GM23338 (cell line): Measurements from ENCODE around the gene INSL3. TPM values are rescaled to one million over a fixed set of nuclear protein-coding genes. Genes with fewer than 3 reads are reported as not detected.

Experiments used
- ATAC-seq: fragments of 200-7000 bp; cut with Tn5 transposase; 3 replicates; pipeline ENCODE4 v1.9.1; 2020
- DNase-seq: peaks from one replicate; pipeline ENCODE4 v3.0.0-alpha.2; 2015; ENCODE audit warnings: low spot score
- H2AFZ ChIP-seq: fragments of 200-600 bp; sonication (generic); 2 replicates; pipeline ENCODE4 v1.8.0; 2016; ENCODE audit warnings: antibody characterized with exemption, mild to moderate bottlenecking, moderate library complexity
- H3F3A ChIP-seq: fragments of 200-600 bp; sonication (generic); replicated peaks from 2 replicates; pipeline ENCODE4 v1.8.0; 2017; ENCODE audit warnings: antibody characterized with exemption, mixed run types, low read depth
- H3K27ac ChIP-seq: fragments of 200-600 bp; sonication (generic); 2 replicates; pipeline ENCODE4 v1.6.1; 2016; ENCODE audit warnings: low read depth
- H3K27me3 ChIP-seq: fragments of 200-600 bp; sonication (generic); 2 replicates; pipeline ENCODE4 v1.8.0; 2016; ENCODE audit warnings: mild to moderate bottlenecking, mixed run types, moderate library complexity; ENCODE audit not compliant: insufficient read depth
- H3K36me3 ChIP-seq: fragments of 200-600 bp; sonication (generic); 2 replicates; pipeline ENCODE4 v1.8.0; 2016; ENCODE audit warnings: mild to moderate bottlenecking; ENCODE audit not compliant: insufficient read depth
- H3K4me1 ChIP-seq: fragments of 200-600 bp; sonication (generic); 2 replicates; pipeline ENCODE4 v1.8.0; 2016; ENCODE audit warnings: mild to moderate bottlenecking, moderate library complexity; ENCODE audit not compliant: insufficient read depth
- H3K4me2 ChIP-seq: fragments of 200-600 bp; sonication (generic); 2 replicates; pipeline ENCODE4 v1.7.1; 2017; ENCODE audit warnings: mixed run types
- H3K4me3 ChIP-seq: fragments of 200-600 bp; sonication (generic); 2 replicates; pipeline ENCODE4 v1.6.1; 2016; ENCODE audit warnings: mixed run types
- H3K79me2 ChIP-seq: fragments of 200-600 bp; sonication (generic); replicated peaks from 2 replicates; pipeline ENCODE4 v1.8.0; 2017; ENCODE audit warnings: mild to moderate bottlenecking; ENCODE audit not compliant: insufficient read depth
- H3K9me2 ChIP-seq: fragments of 200-600 bp; sonication (generic); 2 replicates; pipeline ENCODE4 v1.8.0; 2017; ENCODE audit not compliant: insufficient read depth
- H4K20me1 ChIP-seq: fragments of 200-600 bp; sonication (generic); replicated peaks from 2 replicates; pipeline ENCODE4 v1.8.0; 2017; ENCODE audit warnings: mild to moderate bottlenecking; ENCODE audit not compliant: insufficient read depth
- H3K27ac Mint-ChIP-seq: 2 replicates; pipeline ENCODE4 v1.8.0; 2020; ENCODE audit warnings: inconsistent platforms, mild to moderate bottlenecking, moderate library complexity, mixed read lengths
- H3K27me3 Mint-ChIP-seq: 3 replicates; pipeline ENCODE4 v1.8.0; 2022; ENCODE audit warnings: low read depth, mild to moderate bottlenecking, moderate library complexity, mixed read lengths, inconsistent platforms; ENCODE audit not compliant: insufficient read depth, poor library complexity
- H3K36me3 Mint-ChIP-seq: 3 replicates; pipeline ENCODE4 v1.8.0; 2021; ENCODE audit warnings: low read depth, mild to moderate bottlenecking, inconsistent platforms, moderate library complexity, mixed read lengths
- H3K4me1 Mint-ChIP-seq: 3 replicates; pipeline ENCODE4 v1.8.0; 2020; ENCODE audit warnings: mild to moderate bottlenecking, inconsistent platforms, mixed read lengths
- H3K4me3 Mint-ChIP-seq: 3 replicates; pipeline ENCODE4 v1.8.0; 2021; ENCODE audit warnings: moderate library complexity, mild to moderate bottlenecking, inconsistent platforms, mixed read lengths
- H3K9me3 Mint-ChIP-seq: 3 replicates; pipeline ENCODE4 v1.8.0; 2020; ENCODE audit warnings: moderate library complexity, mild to moderate bottlenecking, inconsistent platforms, mixed read lengths
- CREB1 ChIP-seq: fragments of 250-450 bp; sonication (Bioruptor Pico); IDR thresholded peaks from 2 replicates; pipeline ENCODE4 v1.5.0; 2020; ENCODE audit warnings: low read depth, mild to moderate bottlenecking, moderate library complexity
- EZH2phosphoT487 ChIP-seq: fragments of 200-600 bp; sonication (generic); IDR thresholded peaks from one replicate; pipeline ENCODE4 v1.8.1; 2018; ENCODE audit warnings: antibody characterized with exemption; ENCODE audit not compliant: unreplicated experiment
- NANOG ChIP-seq: IDR thresholded peaks from 2 replicates; pipeline ENCODE4 v1.6.1; 2016; ENCODE audit warnings: antibody characterized with exemption, borderline replicate concordance
- STAT1 ChIP-seq: IDR thresholded peaks from one replicate; pipeline ENCODE4 v1.6.1; 2016; ENCODE audit warnings: antibody characterized with exemption; ENCODE audit not compliant: unreplicated experiment
- ZNF114 ChIP-seq: fragments of 250-450 bp; sonication (Bioruptor Pico); IDR thresholded peaks from 2 replicates; pipeline ENCODE4 v1.5.0; 2020; ENCODE audit warnings: mild to moderate bottlenecking, moderate library complexity
- ZNF331 ChIP-seq: fragments of 250-450 bp; sonication (Bioruptor Pico); IDR thresholded peaks from 2 replicates; pipeline ENCODE4 v1.5.0; 2020; ENCODE audit warnings: low read depth, mild to moderate bottlenecking, moderate library complexity
- polyA plus RNA-seq: library from polyadenylated mRNA; unstranded; fragments of >200 nt; fragmentation: Nextera tagmentation; extraction: Ambion mirVana; gene quantifications from 2 replicates; pipeline ENCODE4 v1.2.1, GENCODE V29; 2016
- total RNA-seq: library from RNA; depleted of rRNA; stranded (reverse); fragments of >200 nt; shearing (Covaris generic); gene quantifications from 2 replicates; pipeline ENCODE4 v1.2.3, GENCODE V29; 2014
- TF ChIP-seq, protein P1 (sequence below): fragments of 250-450 bp; sonication (Bioruptor Pico); IDR thresholded peaks from 2 replicates; pipeline ENCODE4 v1.5.0; 2020; ENCODE audit warnings: mild to moderate bottlenecking, moderate library complexity
- TF ChIP-seq, protein P2 (sequence below): IDR thresholded peaks from 2 replicates; pipeline ENCODE4 v1.6.1; 2016; ENCODE audit warnings: antibody characterized with exemption
- TF ChIP-seq, protein P3 (sequence below): IDR thresholded peaks from one replicate; pipeline ENCODE4 v1.6.1; 2018; ENCODE audit warnings: antibody characterized with exemption; ENCODE audit not compliant: unreplicated experiment

The INSL3 gene
- total and polyA plus RNA-seq, 2 experiments from 2014 or later = 0.76 TPM; not detected in 1

DNA sequence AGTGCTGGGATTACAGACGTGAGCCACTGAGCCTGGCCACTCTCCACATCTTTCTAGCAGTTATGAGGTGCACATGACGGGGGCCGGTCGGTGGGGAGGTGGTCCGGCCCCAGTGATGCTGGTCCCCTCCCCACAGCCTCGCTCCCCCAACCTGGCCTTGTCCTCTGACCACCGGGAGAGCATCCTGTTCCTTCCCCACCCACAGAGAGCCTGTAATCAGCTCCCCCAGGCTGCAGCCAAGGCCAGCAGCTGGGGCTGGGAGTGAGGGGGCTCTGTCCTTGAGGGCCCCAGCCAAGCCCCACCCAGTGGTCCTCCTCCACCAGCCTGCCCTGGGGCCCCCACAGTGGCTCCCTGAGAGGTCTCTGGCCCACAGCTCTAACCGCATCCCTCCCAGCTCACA lies 3.0 kb upstream of the INSL3 start (continued):
- TF ChIP-seq, protein P1, sequence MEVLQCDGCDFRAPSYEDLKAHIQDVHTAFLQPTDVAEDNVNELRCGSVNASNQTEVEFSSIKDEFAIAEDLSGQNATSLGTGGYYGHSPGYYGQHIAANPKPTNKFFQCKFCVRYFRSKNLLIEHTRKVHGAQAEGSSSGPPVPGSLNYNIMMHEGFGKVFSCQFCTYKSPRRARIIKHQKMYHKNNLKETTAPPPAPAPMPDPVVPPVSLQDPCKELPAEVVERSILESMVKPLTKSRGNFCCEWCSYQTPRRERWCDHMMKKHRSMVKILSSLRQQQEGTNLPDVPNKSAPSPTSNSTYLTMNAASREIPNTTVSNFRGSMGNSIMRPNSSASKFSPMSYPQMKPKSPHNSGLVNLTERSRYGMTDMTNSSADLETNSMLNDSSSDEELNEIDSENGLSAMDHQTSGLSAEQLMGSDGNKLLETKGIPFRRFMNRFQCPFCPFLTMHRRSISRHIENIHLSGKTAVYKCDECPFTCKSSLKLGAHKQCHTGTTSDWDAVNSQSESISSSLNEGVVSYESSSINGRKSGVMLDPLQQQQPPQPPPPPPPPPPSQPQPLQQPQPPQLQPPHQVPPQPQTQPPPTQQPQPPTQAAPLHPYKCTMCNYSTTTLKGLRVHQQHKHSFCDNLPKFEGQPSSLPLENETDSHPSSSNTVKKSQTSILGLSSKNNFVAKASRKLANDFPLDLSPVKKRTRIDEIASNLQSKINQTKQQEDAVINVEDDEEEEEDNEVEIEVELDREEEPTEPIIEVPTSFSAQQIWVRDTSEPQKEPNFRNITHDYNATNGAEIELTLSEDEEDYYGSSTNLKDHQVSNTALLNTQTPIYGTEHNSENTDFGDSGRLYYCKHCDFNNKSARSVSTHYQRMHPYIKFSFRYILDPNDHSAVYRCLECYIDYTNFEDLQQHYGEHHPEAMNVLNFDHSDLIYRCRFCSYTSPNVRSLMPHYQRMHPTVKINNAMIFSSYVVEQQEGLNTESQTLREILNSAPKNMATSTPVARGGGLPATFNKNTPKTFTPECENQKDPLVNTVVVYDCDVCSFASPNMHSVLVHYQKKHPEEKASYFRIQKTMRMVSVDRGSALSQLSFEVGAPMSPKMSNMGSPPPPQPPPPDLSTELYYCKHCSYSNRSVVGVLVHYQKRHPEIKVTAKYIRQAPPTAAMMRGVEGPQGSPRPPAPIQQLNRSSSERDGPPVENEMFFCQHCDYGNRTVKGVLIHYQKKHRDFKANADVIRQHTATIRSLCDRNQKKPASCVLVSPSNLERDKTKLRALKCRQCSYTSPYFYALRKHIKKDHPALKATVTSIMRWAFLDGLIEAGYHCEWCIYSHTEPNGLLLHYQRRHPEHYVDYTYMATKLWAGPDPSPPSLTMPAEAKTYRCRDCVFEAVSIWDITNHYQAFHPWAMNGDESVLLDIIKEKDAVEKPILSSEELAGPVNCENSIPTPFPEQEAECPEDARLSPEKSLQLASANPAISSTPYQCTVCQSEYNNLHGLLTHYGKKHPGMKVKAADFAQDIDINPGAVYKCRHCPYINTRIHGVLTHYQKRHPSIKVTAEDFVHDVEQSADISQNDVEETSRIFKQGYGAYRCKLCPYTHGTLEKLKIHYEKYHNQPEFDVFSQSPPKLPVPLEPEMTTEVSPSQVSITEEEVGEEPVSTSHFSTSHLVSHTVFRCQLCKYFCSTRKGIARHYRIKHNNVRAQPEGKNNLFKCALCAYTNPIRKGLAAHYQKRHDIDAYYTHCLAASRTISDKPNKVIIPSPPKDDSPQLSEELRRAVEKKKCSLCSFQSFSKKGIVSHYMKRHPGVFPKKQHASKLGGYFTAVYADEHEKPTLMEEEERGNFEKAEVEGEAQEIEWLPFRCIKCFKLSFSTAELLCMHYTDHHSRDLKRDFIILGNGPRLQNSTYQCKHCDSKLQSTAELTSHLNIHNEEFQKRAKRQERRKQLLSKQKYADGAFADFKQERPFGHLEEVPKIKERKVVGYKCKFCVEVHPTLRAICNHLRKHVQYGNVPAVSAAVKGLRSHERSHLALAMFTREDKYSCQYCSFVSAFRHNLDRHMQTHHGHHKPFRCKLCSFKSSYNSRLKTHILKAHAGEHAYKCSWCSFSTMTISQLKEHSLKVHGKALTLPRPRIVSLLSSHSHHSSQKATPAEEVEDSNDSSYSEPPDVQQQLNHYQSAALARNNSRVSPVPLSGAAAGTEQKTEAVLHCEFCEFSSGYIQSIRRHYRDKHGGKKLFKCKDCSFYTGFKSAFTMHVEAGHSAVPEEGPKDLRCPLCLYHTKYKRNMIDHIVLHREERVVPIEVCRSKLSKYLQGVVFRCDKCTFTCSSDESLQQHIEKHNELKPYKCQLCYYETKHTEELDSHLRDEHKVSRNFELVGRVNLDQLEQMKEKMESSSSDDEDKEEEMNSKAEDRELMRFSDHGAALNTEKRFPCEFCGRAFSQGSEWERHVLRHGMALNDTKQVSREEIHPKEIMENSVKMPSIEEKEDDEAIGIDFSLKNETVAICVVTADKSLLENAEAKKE (CRISPR knock-in tag) = no peak
- TF ChIP-seq EZH2phosphoT487 = no peak
- TF ChIP-seq ZNF331 (CRISPR knock-in tag) = no peak
- no peak for TF ChIP-seq ZNF114 (CRISPR knock-in tag)
- TF ChIP-seq, protein P2, sequence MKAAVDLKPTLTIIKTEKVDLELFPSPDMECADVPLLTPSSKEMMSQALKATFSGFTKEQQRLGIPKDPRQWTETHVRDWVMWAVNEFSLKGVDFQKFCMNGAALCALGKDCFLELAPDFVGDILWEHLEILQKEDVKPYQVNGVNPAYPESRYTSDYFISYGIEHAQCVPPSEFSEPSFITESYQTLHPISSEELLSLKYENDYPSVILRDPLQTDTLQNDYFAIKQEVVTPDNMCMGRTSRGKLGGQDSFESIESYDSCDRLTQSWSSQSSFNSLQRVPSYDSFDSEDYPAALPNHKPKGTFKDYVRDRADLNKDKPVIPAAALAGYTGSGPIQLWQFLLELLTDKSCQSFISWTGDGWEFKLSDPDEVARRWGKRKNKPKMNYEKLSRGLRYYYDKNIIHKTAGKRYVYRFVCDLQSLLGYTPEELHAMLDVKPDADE = no peak
- TF ChIP-seq STAT1 = no peak
- TF ChIP-seq CREB1 = no peak
- no peak for TF ChIP-seq NANOG

DNA sequence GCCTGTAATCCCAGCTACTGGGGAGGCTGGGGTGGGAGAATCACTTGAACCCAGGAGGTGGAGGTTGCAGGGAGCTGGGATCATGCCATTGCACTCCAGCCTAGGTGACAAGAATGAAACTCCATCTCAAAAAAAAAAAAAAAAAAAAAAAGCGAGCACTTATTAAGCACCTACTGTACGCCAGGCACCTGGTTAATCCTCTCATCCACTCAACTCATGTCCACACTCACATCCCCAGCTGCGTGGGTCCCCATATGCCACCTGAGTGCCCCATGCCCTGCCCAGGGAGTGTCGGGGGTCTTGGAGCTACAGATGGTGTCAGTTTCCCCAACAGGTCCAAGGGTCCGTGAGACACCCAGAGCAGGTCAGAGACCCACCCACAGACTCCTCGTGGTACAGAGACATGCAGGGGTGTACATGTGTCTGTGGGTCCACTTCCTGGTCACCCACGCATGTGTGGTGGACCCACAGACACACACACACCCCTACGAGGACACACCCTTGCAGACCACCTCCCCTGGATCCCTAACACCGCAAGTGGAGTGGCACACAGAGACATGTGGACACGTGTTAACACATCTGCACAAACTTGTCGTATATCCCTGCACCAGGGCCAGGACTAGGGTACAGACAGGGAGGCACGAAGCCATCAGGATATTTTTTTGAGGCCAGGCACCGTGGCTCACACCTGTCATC lies 3.5 kb downstream of the INSL3 start:
- Mint-ChIP-seq H3K27me3 (peaks cover 8% of the 10 kb centered on the region), H3K4me3 (no peak overlapping the region), H3K4me1 (no peaks in the 10 kb centered on the region), H3K9me3 (no peaks in the 10 kb centered on the region), H3K27ac (no peak overlapping the region), H3K36me3 (no peaks in the 10 kb centered on the region)
- ATAC-seq (no peak), DNase-seq (no peak)
- Histone ChIP-seq H3K79me2 (no peaks in the 10 kb centered on the region), H3K4me1 (no peaks in the 10 kb centered on the region), H3K27ac (no peak overlapping the region), H2AFZ (no peak overlapping the region), H4K20me1 (no peaks in the 10 kb centered on the region), H3K27me3 (no peaks in the 10 kb centered on the region), H3K4me2 (no peak overlapping the region), H3K4me3 (no peak overlapping the region), H3F3A (no peaks in the 10 kb centered on the region), H3K36me3 (no peaks in the 10 kb centered on the region), H3K9me2 (no peaks in the 10 kb centered on the region)
- TF ChIP-seq ZNF114 (CRISPR knock-in tag) (no peak), ZNF331 (CRISPR knock-in tag) (no peak), STAT1 (no peak)
- TF ChIP-seq, protein P2 = no peak
- TF ChIP-seq, protein P3, sequence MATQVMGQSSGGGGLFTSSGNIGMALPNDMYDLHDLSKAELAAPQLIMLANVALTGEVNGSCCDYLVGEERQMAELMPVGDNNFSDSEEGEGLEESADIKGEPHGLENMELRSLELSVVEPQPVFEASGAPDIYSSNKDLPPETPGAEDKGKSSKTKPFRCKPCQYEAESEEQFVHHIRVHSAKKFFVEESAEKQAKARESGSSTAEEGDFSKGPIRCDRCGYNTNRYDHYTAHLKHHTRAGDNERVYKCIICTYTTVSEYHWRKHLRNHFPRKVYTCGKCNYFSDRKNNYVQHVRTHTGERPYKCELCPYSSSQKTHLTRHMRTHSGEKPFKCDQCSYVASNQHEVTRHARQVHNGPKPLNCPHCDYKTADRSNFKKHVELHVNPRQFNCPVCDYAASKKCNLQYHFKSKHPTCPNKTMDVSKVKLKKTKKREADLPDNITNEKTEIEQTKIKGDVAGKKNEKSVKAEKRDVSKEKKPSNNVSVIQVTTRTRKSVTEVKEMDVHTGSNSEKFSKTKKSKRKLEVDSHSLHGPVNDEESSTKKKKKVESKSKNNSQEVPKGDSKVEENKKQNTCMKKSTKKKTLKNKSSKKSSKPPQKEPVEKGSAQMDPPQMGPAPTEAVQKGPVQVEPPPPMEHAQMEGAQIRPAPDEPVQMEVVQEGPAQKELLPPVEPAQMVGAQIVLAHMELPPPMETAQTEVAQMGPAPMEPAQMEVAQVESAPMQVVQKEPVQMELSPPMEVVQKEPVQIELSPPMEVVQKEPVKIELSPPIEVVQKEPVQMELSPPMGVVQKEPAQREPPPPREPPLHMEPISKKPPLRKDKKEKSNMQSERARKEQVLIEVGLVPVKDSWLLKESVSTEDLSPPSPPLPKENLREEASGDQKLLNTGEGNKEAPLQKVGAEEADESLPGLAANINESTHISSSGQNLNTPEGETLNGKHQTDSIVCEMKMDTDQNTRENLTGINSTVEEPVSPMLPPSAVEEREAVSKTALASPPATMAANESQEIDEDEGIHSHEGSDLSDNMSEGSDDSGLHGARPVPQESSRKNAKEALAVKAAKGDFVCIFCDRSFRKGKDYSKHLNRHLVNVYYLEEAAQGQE = no peak
